Erythroblast (primary cell): ENCODE results near the gene MOB4.

ENCODE experiments used
- GATA1 ChIP-seq: IDR thresholded peaks from 2 replicates; pipeline ENCODE4 v1.6.1; 2011; ENCODE audit warnings: low read depth, mild to moderate bottlenecking, control low read depth, low read length, moderate library complexity
- POLR2A ChIP-seq: IDR thresholded peaks from 2 replicates; pipeline ENCODE4 v1.6.1; 2011; ENCODE audit warnings: mild to moderate bottlenecking, low read length

GRCh38 chr2:197496695-197497094, 19.2 kb upstream of the MOB4 start:
- no peak for TF ChIP-seq POLR2A
- no peak for TF ChIP-seq GATA1
